ENCODE data around the gene NDUFAF2. TPM values are rescaled to one million over a fixed set of nuclear protein-coding genes. Genes with fewer than 3 reads are reported as not detected.
"Not testable (repeated sequence)": the region's sequence is repeated elsewhere in the genome, so short reads cannot be mapped to it uniquely, and the experiment has no call there.

Gene NDUFAF2
- total and polyA plus RNA-seq, 9 donors, result 24.8 to 81.7 (median 31.8) TPM

DNA sequence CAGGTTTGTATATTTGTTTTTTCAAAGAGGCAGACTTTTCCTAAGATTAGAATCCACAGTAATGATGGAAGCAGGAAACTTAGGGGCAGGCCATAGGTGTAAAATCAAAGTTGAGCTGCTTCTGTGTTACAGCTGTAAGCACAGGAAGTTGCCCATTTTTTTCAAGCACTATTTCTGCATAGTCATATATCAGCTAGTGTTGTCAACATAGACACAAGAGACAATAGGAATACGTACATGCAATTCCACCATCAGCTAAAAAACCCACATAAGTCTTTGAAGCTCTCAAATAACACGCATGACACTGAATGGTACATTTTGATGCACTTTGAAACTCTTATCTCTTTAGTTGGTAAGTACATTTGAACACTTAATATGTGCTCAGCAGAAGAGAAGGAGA is 237.4 kb downstream of the NDUFAF2 start:
- TF ChIP-seq EP300 (IDR thresholded peaks at IDR 0.05) (no peak), POLR2A (IDR thresholded peaks at IDR 0.05) (no peak)
- TF ChIP-seq, protein P1, sequence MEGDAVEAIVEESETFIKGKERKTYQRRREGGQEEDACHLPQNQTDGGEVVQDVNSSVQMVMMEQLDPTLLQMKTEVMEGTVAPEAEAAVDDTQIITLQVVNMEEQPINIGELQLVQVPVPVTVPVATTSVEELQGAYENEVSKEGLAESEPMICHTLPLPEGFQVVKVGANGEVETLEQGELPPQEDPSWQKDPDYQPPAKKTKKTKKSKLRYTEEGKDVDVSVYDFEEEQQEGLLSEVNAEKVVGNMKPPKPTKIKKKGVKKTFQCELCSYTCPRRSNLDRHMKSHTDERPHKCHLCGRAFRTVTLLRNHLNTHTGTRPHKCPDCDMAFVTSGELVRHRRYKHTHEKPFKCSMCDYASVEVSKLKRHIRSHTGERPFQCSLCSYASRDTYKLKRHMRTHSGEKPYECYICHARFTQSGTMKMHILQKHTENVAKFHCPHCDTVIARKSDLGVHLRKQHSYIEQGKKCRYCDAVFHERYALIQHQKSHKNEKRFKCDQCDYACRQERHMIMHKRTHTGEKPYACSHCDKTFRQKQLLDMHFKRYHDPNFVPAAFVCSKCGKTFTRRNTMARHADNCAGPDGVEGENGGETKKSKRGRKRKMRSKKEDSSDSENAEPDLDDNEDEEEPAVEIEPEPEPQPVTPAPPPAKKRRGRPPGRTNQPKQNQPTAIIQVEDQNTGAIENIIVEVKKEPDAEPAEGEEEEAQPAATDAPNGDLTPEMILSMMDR (IDR thresholded peaks at IDR 0.05), result no peak
- no peaks in the 10 kb centered on the region for H3K9me3 ChIP-seq
- H3K27me3 ChIP-seq, result no peaks in the 10 kb centered on the region
- intact Hi-C loops (cut with DNase I), result no loop called here
- no peak overlapping the region for H3K27ac ChIP-seq
- 82 to 90% (median 90%) methylated on average over 2 of the region's 2 CpGs for WGBS, 3 donors
- no peaks in the 10 kb centered on the region for H3K36me3 ChIP-seq
- no peak for DNase-seq
- no peak overlapping the region for H3K4me3 ChIP-seq
- no peaks in the 10 kb centered on the region for H3K4me1 ChIP-seq (ENCODE audit: insufficient read depth)

DNA sequence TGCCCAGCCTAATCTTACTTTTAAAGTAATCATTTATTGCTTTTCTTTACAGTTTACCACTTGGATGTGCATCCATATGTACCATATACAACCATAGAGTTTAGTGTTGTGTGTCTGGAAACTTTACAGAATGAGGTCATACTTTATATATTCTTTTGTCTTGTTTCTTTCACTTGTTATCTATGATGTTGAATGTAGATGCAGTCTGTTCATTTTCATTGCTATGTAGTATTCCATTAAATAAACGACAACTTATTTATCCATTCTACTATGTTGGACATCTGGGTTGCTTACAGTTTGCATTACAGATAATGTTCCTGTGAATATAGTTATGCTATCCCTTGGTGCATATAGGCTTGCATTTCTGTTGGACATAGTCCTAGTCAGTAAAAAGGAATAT is 238.5 kb downstream of the NDUFAF2 start:
- no peaks in the 10 kb centered on the region for H3K4me1 ChIP-seq (ENCODE audit: insufficient read depth)
- intact Hi-C loops (cut with DNase I), result no loop called here

DNA sequence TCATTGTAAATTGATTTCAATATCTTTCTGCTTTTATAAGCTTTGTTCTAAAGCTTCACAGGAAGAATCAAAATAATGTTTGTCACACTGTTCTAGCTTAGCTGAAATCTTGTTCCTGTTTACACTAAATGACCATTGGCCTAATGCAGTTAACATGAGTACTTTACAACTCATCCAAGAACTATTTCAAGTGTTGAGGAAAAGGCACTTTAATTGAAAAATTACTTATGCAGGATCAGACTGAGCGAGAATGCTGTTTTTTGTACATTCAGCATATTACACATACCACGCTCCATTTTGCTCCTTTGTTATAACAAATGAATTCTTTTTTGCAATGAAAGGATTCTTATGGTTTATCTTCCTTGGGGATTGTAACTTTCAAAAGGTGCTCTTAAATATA is 239.7 kb downstream of the NDUFAF2 start:
- 89 to 95% (median 92%) methylated on average over 2 of the region's 2 CpGs for WGBS, 3 donors
- Histone ChIP-seq H3K4me1 (ENCODE audit: insufficient read depth) (no peaks in the 10 kb centered on the region), H3K9me3 (no peaks in the 10 kb centered on the region), H3K27ac (no peak overlapping the region), H3K4me3 (no peak overlapping the region), H3K27me3 (no peaks in the 10 kb centered on the region), H3K36me3 (no peaks in the 10 kb centered on the region)
- DNase-seq, result no peak
- TF ChIP-seq EP300 (IDR thresholded peaks at IDR 0.05) (no peak), POLR2A (IDR thresholded peaks at IDR 0.05) (no peak)
- TF ChIP-seq, protein P1 (IDR thresholded peaks at IDR 0.05), result no peak
- intact Hi-C loops (cut with DNase I), result no loop called here

More for the DNA sequence above, 238.5 kb downstream of the NDUFAF2 start:
- TF ChIP-seq POLR2A (IDR thresholded peaks at IDR 0.05) (no peak), EP300 (IDR thresholded peaks at IDR 0.05) (no peak)
- TF ChIP-seq, protein P1 (IDR thresholded peaks at IDR 0.05), result no peak
- H3K27ac ChIP-seq, result no peak overlapping the region
- WGBS, 3 donors, result 97 to 100% (median 99%) methylated on average over 1 of the region's 1 CpG
- no peaks in the 10 kb centered on the region for H3K27me3 ChIP-seq
- H3K36me3 ChIP-seq, result no peaks in the 10 kb centered on the region
- H3K9me3 ChIP-seq, result no peaks in the 10 kb centered on the region
- DNase-seq, result no peak
- no peak overlapping the region for H3K4me3 ChIP-seq

DNA sequence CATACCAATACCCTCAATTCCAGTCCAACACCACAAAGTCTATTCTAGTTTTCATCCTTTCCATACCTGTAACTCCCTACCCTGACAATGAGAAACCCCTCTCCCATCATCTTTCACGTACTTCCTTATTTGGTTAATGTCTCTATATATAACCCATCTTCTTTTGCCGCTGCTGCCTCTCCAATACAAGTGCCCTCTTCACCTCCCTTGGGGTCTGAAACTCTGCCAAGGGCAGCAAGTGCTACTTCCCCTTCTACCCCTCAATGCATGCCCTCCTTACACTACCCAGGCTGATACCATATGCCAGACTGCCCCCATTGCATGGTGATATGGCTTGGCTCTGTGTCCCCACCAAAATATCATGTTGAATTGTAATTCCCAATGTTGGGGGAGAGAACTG is 241.6 kb downstream of the NDUFAF2 start:
- Histone ChIP-seq H3K36me3 (no peaks in the 10 kb centered on the region), H3K4me1 (ENCODE audit: insufficient read depth) (no peaks in the 10 kb centered on the region), H3K9me3 (no peaks in the 10 kb centered on the region), H3K27ac (no peak overlapping the region), H3K27me3 (no peaks in the 10 kb centered on the region), H3K4me3 (no peak overlapping the region)
- no peak for DNase-seq
- intact Hi-C loops (cut with DNase I), result no loop called here
- 86 to 96% (median 93%) methylated on average over 2 of the region's 2 CpGs for WGBS, 3 donors
- TF ChIP-seq, protein P1 (IDR thresholded peaks at IDR 0.05), result no peak
- TF ChIP-seq EP300 (IDR thresholded peaks at IDR 0.05), result no peak
- TF ChIP-seq POLR2A (IDR thresholded peaks at IDR 0.05), result no peak

DNA sequence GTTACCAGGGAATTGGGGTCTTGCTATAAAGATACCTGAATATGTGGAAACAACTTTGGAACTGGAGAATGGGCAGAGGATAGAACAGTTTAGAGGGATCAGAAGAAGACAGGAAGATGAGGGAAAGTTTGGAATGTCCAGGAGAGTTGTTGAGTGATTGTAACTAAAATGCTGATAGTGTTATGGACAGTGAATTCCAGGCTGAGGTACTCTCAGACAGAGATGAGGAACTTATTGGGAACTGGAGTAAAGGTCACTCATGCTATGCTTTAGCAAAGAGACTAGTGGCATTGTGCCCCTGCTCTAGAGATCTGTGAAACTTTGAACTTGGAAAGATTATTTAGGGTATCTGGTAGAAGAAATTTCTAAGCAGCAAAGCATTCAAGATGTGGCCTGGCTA is 242.3 kb downstream of the NDUFAF2 start:
- intact Hi-C loops (cut with DNase I); H3K9me3 ChIP-seq; H3K4me1 ChIP-seq (ENCODE audit: insufficient read depth); H3K36me3 ChIP-seq; H3K27me3 ChIP-seq; DNase-seq; H3K27ac ChIP-seq; H3K4me3 ChIP-seq: not testable (repeated sequence)

DNA sequence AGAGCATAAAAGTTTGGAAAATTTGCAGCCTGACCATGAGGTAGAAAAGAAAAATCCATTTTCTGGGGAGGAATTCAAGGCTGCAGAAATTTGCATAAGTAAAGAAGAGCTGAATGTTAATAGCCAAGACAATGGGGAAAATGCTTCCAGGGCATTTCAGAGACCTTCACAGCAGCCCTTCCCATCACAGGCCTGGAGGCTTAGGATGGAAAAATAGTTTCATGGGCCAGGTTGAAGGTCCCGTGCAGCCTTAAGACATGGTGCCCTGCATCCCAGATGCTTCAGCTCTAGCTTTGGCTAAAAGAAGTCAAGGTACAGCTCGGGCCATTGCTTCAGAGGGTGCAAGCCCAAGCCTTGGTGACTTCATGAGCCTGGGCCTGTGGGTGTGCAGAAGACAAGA is 242.8 kb downstream of the NDUFAF2 start:
- H3K27ac ChIP-seq; DNase-seq; H3K9me3 ChIP-seq; H3K4me3 ChIP-seq; intact Hi-C loops (cut with DNase I); H3K27me3 ChIP-seq; H3K36me3 ChIP-seq; H3K4me1 ChIP-seq (ENCODE audit: insufficient read depth): not testable (repeated sequence)
- 87 to 90% (median 90%) methylated on average over 2 of the region's 2 CpGs for WGBS, 3 donors
